Esophagus squamous epithelium (tissue), 4 donors: ENCODE measurements around the gene MYL10.

ENCODE experiments used
- CTCF ChIP-seq, 6 experiments: fragments of 450-650 bp in 4 of 6; fragments of 200-600 bp in 2 of 6; sonication (generic) in 2 of 6; IDR thresholded peaks; one replicate each; pipeline ENCODE4 v1.5.1; 2016 to 2019; ENCODE audit warnings: antibody characterized with exemption in 6 of 6, mild to moderate bottlenecking in 4 of 6, moderate library complexity in 4 of 6
- POLR2A ChIP-seq, 4 donors: fragments of 450-650 bp; IDR thresholded peaks; one replicate each; pipeline ENCODE4 v1.6.1; 2017; ENCODE audit warnings: antibody characterized with exemption in 4 of 4, mild to moderate bottlenecking in 4 of 4, moderate library complexity in 3 of 4

- no peak for TF ChIP-seq CTCF (IDR thresholded peaks at IDR 0.05)
- no peak for TF ChIP-seq POLR2A (IDR thresholded peaks at IDR 0.05)
Measured at GRCh38 chr7:101632641-101633040, 3.5 kb upstream of the MYL10 start.
